HEK293T (cell line): ENCODE data around the gene USP22.

Source experiments
- CTCF ChIA-PET: fragments of 350-600 bp; formaldehyde crosslinking; extraction: SDS; loops from one replicate; lab custom pipeline; 2021; ENCODE audit warnings: antibody characterized with exemption, inconsistent platforms; lab: Yijun Ruan, JAX
- POLR2A ChIA-PET: fragments of 350-600 bp; formaldehyde crosslinking; extraction: SDS; loops from one replicate; lab custom pipeline; 2020; ENCODE audit warnings: antibody characterized with exemption, inconsistent platforms; lab: Yijun Ruan, JAX
- DNase-seq: peaks from one replicate; pipeline ENCODE4 v3.0.0; 2012; ENCODE audit warnings: mixed read lengths; ENCODE audit errors: extremely low spot score
- ARNT ChIP-seq: fragments of 450-650 bp; IDR thresholded peaks from 2 replicates; pipeline ENCODE4 v1.6.1; 2017; ENCODE audit warnings: mild to moderate bottlenecking
- BHLHE40 ChIP-seq: fragments of 450-650 bp; IDR thresholded peaks from 2 replicates; pipeline ENCODE4 v1.6.1; 2016; ENCODE audit warnings: mild to moderate bottlenecking, moderate library complexity, borderline replicate concordance
- CTBP1 ChIP-seq: fragments of 450-650 bp; IDR thresholded peaks from 2 replicates; pipeline ENCODE4 v1.6.1; 2016; ENCODE audit warnings: borderline replicate concordance
- ELF4 ChIP-seq: fragments of 450-650 bp; IDR thresholded peaks from 2 replicates; pipeline ENCODE4 v1.6.1; 2017; ENCODE audit warnings: antibody characterized with exemption
- FOXA1 ChIP-seq: fragments of 450-650 bp; IDR thresholded peaks from 2 replicates; pipeline ENCODE4 v1.6.1; 2016; ENCODE audit warnings: mild to moderate bottlenecking
- FOXK2 ChIP-seq: fragments of 450-650 bp; IDR thresholded peaks from 2 replicates; pipeline ENCODE4 v1.6.1; 2016; ENCODE audit warnings: mild to moderate bottlenecking
- FOXM1 ChIP-seq: fragments of 450-650 bp; IDR thresholded peaks from 2 replicates; pipeline ENCODE4 v1.6.1; 2017; ENCODE audit warnings: mild to moderate bottlenecking, borderline replicate concordance
- HDGF ChIP-seq: fragments of 450-650 bp; IDR thresholded peaks from 2 replicates; pipeline ENCODE4 v1.6.1; 2017; ENCODE audit warnings: antibody characterized with exemption, borderline replicate concordance
- L3MBTL2 ChIP-seq: fragments of 450-650 bp; conservative IDR thresholded peaks from 2 replicates; pipeline ENCODE4 v1.6.1; 2016; ENCODE audit warnings: mild to moderate bottlenecking
- LEF1 ChIP-seq: fragments of 450-650 bp; IDR thresholded peaks from 2 replicates; pipeline ENCODE4 v1.6.1; 2017; ENCODE audit warnings: mild to moderate bottlenecking, borderline replicate concordance
- NFRKB ChIP-seq: fragments of 450-650 bp; IDR thresholded peaks from 2 replicates; pipeline ENCODE4 v1.6.1; 2016; ENCODE audit warnings: mild to moderate bottlenecking, moderate library complexity
- SP1 ChIP-seq: fragments of 450-650 bp; IDR thresholded peaks from 2 replicates; pipeline ENCODE4 v1.6.1; 2017
- SUZ12 ChIP-seq: fragments of 450-650 bp; IDR thresholded peaks from 2 replicates; pipeline ENCODE4 v1.6.1; 2016; ENCODE audit warnings: mild to moderate bottlenecking
- TARDBP ChIP-seq: fragments of 450-650 bp; IDR thresholded peaks from 2 replicates; pipeline ENCODE4 v1.6.1; 2016
- ZNF384 ChIP-seq: fragments of 450-650 bp; IDR thresholded peaks from 2 replicates; pipeline ENCODE4 v1.6.1; 2016
- TF ChIP-seq, protein P1 (sequence below): fragments of 450-650 bp; IDR thresholded peaks from 2 replicates; pipeline ENCODE4 v1.6.1; 2016

The USP22 gene

GRCh38 chr17:21082001-21082436, 39.2 kb upstream of the USP22 start:
- POLR2A ChIA-PET = interaction anchor here (1.2 kb wide), 1 partner anchor 13 kb away, joined by 3 read pairs; no protein-coding TSS in a partner anchor
- CTCF ChIA-PET = interaction anchor here (1.0 kb wide), 1 partner anchor 39 kb away, joined by 3 read pairs; no protein-coding TSS in a partner anchor
- no peak for DNase-seq
- TF ChIP-seq FOXK2 (no peak), HDGF (no peak), FOXM1 (no peak), ZNF384 (no peak), FOXA1 (no peak), TARDBP (no peak), ARNT (no peak), NFRKB (no peak), L3MBTL2 (no peak), BHLHE40 (no peak), ELF4 (no peak), CTBP1 (no peak)

- CTCF ChIA-PET = no interaction called here
- DNase-seq = no peak
- POLR2A ChIA-PET = interaction anchor here (0.9 to 3.3 kb wide), 2 partner anchors 16 to 20 kb away, joined by 3 to 14 read pairs; no protein-coding TSS in a partner anchor
- TF ChIP-seq ARNT (no peak), ELF4 (no peak)
- TF ChIP-seq, protein P1, sequence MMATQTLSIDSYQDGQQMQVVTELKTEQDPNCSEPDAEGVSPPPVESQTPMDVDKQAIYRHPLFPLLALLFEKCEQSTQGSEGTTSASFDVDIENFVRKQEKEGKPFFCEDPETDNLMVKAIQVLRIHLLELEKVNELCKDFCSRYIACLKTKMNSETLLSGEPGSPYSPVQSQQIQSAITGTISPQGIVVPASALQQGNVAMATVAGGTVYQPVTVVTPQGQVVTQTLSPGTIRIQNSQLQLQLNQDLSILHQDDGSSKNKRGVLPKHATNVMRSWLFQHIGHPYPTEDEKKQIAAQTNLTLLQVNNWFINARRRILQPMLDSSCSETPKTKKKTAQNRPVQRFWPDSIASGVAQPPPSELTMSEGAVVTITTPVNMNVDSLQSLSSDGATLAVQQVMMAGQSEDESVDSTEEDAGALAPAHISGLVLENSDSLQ = no peak
Observed at GRCh38 chr17:21079196-21079595, 36.4 kb upstream of the USP22 start.

- no peak for TF ChIP-seq TARDBP
- TF ChIP-seq L3MBTL2 = no peak
- no peak for TF ChIP-seq LEF1
- no peak for TF ChIP-seq ELF4
- no peak for DNase-seq
- POLR2A ChIA-PET = interaction anchor here (0.9 to 3.3 kb wide), 2 partner anchors 17 to 21 kb away, joined by 3 to 14 read pairs; no protein-coding TSS in a partner anchor
- CTCF ChIA-PET = no interaction called here
Observed at GRCh38 chr17:21078016-21078780, 35.4 kb upstream of the USP22 start.

DNA sequence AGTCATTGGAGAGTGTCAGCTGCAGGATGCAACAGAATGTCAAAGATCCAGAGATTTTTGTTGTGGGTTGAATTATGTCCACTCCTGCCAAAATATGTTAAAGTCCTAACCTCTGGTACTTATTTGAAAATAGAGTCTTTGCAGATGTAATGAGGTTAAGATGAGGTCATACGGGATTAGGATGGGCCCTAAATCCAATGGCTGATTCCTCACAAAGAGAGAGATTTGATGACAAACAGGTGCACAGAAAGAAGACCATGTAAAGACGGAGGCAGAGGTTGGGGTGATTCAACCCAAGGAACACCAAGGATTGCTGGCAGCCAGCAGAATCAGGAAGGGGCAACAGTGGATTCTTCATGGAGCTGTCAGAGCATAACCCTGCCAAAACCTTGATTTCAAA, 34.5 kb upstream of the USP22 start:
- ChIA-PET CTCF (no interaction called here), POLR2A (interaction anchor here (3.3 kb wide), 1 partner anchor 22 kb away, joined by 14 read pairs; no protein-coding TSS in a partner anchor)
- no peak for TF ChIP-seq ELF4
- TF ChIP-seq SP1 = no peak
- no peak for DNase-seq

GRCh38 chr17:21076242-21076641, 33.4 kb upstream of the USP22 start:
- TF ChIP-seq, protein P1 = no peak
- TF ChIP-seq ZNF384 = no peak
- TF ChIP-seq FOXM1 = no peak
- no peak for TF ChIP-seq ELF4
- no peak for TF ChIP-seq CTBP1
- TF ChIP-seq FOXA1 = no peak
- no peak for TF ChIP-seq NFRKB
- no peak for TF ChIP-seq ARNT
- no peak for TF ChIP-seq FOXK2
- TF ChIP-seq LEF1 = no peak
- TF ChIP-seq HDGF = no peak
- no peak for TF ChIP-seq BHLHE40
- no peak for TF ChIP-seq SUZ12
- no peak for TF ChIP-seq L3MBTL2
- TF ChIP-seq SP1 = no peak
- TF ChIP-seq TARDBP = no peak
- DNase-seq = no peak
- ChIA-PET CTCF (no interaction called here), POLR2A (interaction anchor here (1.2 kb wide), 1 partner anchor 33 kb away, joined by 3 read pairs; the partner anchor contains the start of gene USP22)

- TF ChIP-seq FOXM1 = no peak
- TF ChIP-seq LEF1 = no peak
- no peak for TF ChIP-seq L3MBTL2
- no peak for TF ChIP-seq ELF4
- TF ChIP-seq NFRKB = no peak
- TF ChIP-seq FOXK2 = no peak
- TF ChIP-seq, protein P1 = no peak
- TF ChIP-seq BHLHE40 = no peak
- no peak for TF ChIP-seq SP1
- TF ChIP-seq ARNT = no peak
- TF ChIP-seq ZNF384 = no peak
- TF ChIP-seq HDGF = no peak
- TF ChIP-seq CTBP1 = no peak
- no peak for TF ChIP-seq SUZ12
- TF ChIP-seq TARDBP = no peak
- TF ChIP-seq FOXA1 = no peak
- DNase-seq = no peak
- CTCF ChIA-PET = interaction anchor here (0.5 kb wide), 1 partner anchor 18 kb away, joined by 4 read pairs; no protein-coding TSS in a partner anchor
- POLR2A ChIA-PET = interaction anchor here (1.2 kb wide), 1 partner anchor 33 kb away, joined by 3 read pairs; the partner anchor contains the start of gene USP22
Observed at GRCh38 chr17:21075739-21076085, 32.9 kb upstream of the USP22 start.
